NCI-H1092 (cell line): Measurements from ENCODE around the gene VN1R5.
"Not testable (repeated sequence)": the region's sequence is repeated elsewhere in the genome, so short reads cannot be mapped to it uniquely, and the experiment has no call there.

ENCODE experiments used
- DNase-seq: peaks from one replicate; lab custom pipeline; 2025; lab: John Stamatoyannopoulos, UW

VN1R5 gene

DNA sequence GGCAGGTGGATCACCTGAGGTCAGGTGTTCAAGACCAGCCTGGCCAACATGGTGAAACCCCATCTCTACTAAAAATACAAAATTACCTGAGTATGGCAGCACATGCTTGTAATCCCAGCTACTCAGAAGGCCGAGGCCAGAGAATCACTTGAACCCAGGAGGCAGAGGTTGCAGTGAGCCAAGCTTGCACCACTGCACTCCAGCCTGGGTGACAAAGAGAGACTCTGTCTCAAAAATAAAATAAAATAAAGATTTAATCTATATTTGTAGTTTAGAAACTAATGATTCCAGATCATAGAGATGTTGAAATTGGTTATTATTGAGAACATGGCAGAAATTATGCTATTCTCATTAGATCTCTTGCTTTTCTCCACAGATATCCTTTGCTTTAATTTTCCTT lies at the start of gene VN1R5:
TSS of gene VN1R5 (plus strand) at position 301 of the 400 bp plus-strand sequence.
- not testable (repeated sequence) for DNase-seq

GRCh38 chr1:247209396-247209795 lies 46.5 kb upstream of the VN1R5 start:
- DNase-seq = no peak

DNA sequence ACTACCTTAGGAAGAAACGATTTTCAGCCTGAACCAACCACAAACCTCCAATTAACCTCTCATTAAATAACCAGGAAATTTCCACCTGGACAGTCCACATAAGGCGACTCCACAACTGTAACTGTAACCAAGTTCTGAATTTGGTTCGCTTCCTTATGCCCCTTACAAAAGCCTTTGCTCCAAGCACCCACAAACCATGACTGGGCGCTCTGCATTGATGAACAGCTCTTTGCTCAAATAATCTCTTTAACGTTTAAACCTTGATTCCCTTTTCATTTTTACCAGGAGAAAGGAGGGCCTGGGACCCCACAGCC lies 45.9 kb upstream of the VN1R5 start:
- DNase-seq = no peak

DNA sequence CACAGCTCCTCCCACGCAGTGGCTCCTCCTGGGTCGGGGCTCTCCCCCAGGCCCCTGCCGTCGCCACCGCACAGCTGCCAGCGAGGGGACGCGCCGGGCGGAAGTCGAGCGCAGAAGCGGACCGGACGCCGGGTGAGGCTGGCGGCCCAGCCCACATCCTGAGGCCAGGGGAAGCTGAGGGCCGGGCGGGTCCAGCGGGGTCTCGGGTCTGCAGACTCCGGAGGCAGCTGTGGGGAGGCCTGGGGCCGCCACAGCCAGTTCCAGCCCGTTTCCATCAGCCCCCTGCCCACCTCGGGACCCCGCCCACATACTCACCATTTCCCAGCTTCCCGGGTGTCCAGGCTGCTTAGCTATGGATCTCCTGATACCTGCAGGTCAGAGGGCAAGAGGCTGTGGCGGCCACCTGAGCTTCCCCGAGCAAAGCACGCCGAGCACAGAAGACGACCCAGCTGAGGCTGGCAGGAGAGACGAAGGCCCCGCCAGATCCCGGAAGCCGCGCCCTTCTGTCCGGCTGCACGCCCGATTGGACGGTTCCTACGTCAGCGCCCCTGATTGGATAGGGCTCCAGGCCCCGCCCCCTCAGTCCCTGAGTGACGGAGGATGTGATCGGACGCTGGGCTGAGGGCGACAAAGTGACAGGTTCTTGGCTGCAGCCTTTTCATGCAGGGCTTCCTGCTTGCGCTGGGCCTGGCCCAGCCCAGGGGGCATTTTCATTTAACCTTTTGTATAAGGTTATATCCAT lies 45.3 kb upstream of the VN1R5 start:
- peak; percentile 97 for DNase-seq

- no peak for DNase-seq
Observed at GRCh38 chr1:247211339-247211738, 44.5 kb upstream of the VN1R5 start.

GRCh38 chr1:247212012-247212411 lies 43.9 kb upstream of the VN1R5 start:
- DNase-seq = no peak

DNA sequence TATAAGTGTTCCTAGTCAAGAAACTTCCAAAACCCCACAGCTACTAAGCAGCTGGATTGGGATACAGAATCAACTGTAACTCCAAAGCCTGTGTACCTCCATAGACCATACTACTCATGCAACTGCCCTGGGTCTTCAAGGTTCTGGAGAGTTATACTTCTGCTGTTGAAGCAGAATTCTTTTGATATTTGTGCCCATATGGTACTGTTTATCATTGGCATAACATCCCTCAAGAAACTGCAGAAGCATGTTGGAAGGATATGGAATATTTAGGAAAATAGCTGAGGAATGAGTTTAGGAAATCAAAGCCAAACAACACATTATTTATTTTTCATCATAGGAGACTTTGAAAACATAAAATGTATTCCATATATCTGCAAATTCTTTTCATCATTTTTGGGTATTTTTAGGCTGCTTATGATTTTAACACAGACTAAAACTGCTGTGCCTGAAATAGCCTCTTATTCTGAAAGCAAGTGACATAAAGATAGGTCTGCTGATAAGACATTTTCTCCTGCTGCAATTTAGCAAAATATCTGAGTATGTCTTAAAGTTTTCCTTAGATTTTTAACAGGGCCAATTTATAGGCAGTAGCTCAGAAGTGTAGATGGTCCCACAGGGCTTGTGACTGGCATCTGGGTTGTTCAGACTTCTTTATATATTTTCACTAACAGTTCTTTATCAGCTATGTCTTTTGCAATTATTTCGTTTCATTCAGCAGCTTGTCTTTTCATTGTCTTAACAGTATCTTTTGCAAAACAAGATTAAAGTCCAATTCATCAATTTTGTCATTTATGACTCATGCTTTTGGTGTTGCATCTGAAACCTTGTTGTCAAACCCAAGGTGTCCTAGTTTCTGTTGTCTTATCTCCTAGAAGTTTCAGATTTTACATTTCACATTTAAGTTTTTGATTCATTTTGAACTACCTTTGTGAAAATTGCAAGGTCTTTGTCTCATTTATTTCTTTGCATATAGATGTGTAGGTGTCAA lies 43.0 kb upstream of the VN1R5 start:
- DNase-seq = no peak

DNA sequence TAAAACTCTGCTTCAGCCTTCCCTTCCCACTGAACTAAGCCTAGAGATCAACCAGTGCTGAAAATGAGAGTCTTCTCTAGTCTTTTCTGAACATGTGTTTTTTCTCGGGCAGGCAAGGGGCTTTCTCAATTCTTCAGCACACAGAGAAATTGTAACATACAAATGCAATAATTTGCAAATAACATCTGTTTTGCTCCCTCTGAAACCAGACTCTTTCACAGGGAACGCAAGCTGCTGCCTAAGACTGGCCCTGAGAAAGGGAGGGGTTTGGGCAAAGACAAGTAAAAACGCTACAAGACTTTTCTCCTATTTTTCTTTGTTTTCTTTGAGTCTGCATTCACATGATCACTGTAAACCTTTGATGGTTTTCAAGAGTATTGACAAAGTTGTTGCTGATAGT lies 39.6 kb upstream of the VN1R5 start:
- no peak for DNase-seq

DNA sequence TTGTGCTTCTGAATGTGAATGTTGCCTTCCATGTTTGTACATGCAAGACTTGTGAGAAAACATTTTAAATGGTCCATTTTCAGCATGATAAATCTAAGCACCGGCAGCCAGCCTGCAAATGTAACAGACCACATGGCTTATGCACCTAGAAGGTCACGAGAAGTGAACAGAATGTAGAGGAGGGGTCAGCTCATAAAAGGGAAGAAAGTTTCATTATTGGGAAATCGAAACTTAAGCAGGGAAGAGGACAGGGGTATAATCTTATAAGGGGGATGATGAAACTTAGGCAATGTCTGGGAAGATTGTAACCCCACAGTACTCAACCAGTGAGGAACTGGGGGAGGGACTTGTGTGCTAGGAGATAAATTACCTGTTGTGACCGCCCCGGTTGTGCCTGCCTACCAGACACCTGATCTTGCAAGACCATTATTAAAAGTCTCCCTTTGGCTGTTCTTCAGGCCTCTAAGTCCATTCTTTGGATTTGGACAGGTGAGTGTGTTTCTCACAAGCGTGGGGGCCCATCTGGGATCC lies 37.7 kb upstream of the VN1R5 start:
- no peak for DNase-seq

DNA sequence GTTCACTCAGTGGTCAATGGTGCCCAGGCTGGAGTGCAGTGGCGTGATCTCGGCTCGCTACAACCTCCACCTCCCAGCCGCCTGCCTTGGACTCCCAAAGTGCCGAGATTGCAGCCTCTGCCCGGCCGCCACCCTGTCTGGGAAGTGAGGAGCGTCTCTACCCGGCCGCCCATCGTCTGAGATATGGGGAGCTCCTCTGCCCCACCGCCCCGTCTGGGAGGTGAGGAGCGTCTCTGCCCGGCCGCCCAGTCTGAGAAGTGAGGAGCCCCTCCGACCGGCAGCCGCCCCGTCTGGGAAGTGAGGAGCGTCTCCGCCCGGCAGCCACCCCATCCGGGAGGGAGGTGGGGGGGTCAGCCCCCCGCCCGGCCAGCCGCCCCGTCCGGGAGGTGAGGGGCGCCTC lies 35.6 kb upstream of the VN1R5 start:
- DNase-seq = not testable (repeated sequence)

DNA sequence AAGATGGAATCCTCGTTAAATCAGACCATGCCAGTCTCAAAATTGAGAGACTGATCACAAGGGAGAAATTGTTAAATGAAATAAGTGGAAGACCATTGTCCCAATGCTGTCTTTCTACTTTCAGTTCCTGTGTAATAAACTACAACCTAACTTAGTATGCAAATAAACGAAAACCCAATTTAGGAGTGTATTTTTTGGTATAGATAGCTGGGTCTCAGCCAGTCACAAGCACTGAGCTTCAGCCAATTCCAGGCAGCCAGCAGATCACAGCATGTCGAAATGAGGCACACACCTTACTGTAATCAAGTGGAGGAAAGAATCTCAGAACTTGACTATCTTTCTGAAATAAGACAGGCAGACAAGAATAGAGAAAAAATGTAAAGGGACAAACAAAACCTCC lies 33.0 kb upstream of the VN1R5 start:
- no peak for DNase-seq

- no peak for DNase-seq
Observed at GRCh38 chr1:247224822-247225221, 31.1 kb upstream of the VN1R5 start.

DNA sequence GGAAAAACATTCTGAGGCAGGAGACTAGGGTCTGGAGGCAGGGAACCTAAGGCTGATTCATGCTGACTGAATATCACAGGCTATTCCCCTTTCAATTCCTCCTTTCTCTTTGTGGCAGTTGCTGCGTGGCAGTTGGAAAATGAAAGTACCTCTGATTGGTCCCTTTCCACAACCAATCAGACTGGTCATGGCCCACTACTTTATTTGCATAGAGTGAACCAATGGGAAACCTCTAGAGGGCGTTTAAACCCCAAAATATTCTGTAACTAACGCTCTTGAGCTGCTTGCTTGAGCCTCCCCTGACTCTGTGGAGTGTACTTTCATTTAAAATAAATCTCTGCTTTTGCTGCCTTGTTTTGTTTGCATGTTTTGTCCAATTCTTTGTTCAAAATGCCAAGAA lies 27.7 kb upstream of the VN1R5 start:
- no peak for DNase-seq

DNA sequence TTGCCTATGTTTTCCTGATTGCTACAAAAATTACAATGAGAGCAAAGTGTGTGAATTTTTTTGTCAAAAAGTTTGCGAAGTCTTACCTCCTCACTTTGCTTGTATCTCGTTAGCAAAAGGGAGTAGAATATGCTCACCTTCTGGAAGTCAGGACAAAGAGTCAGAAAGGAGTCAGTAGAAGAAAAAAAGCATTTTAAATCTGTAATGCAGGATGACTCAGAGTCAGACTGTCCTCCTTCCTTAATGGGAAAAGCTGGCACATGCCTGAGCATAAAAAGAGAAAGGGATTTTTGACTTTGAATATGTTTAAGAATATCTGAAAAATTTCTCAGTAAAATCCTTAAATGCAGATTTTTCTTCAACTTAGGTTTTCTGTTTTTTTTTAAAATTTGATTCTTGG lies 14.2 kb upstream of the VN1R5 start:
- no peak for DNase-seq

DNA sequence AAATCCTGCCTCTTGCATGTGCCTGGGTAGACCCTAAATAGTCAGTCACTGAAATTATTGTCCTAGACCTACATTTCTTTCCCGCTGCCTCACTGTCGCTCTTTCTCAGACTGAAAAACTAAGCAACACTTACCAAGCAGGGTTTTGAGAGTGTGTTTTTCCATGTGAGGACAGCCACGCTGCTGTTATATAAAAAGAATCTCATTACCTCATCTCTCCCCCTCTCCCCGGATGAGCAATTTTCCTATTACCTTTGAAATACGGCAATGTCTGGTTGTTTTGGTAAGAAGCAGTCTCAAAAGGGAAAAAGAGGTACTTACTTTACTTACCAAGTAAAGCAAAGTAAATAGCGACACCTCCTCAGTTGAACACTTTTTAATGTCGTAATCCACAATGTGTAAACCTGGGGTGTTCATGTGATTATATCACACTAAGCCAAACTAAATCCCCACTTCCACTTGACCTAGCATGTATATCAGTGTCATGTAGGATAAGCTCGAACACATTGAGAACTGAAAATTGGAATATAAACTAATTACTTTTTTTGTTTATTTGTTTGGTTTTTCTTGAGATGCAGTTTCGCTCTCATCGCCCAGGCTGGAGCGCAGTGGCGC lies 12.2 kb upstream of the VN1R5 start:
- no peak for DNase-seq

DNA sequence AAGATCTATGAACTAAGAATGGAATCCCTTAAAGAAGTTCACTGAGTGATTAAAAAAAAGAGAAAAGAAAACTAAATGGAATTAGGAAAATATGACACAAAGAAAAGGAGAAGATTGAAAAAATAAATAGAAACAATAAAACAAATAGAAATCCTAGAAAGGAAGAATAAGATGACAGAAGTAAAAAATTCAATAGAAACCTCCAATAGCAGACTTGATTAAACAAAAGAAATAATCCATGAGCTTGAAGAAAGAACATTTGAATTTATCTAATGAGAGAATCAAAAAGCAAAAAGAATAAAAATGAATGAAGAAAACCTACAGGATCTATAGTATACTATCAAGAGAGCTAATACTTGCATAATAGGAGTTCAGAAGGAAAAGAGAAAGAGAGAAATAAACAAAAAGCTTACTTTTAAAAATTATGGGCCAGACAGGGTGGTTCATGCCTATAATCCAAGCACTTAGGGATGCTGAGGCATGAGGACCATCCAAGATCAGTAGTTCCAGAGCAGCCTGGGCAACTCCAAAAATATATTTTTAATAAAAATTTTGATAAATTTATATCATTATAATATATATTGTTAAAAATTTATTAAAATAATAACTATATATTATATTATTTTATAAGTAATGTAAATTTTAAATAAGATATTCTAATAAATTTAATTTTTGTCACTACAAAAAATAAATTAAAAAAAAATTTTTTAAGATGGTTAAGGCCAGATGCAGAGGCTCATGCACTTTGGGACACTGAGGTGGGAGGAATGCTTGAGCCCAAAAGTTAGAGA lies 9.4 kb upstream of the VN1R5 start:
- DNase-seq = no peak

- no peak for DNase-seq
Observed at GRCh38 chr1:247247568-247247967, 8.3 kb upstream of the VN1R5 start.

DNA sequence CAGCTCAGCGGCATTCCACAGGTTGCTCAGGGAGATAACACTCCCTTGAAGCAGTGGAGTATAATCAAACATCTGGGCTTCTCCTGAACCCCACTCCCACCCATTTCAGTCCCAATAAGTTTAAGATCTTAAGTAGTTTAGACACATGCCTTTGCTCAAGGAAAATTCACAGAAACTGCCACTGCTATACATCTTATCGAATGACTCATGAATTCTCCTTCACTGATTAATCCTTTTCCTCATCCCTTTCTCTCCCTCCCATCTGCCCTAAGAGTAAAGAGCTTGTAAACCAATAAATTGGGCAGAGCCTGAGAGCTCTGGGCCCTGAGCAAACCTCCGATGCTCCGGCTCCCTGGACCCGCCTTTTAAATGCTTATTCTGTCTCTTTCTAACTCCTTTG lies 10.2 kb downstream of the VN1R5 start:
- no peak for DNase-seq

- no peak for DNase-seq
Observed at GRCh38 chr1:247268390-247269045, 12.6 kb downstream of the VN1R5 start.

GRCh38 chr1:247269133-247269532 lies 13.3 kb downstream of the VN1R5 start:
- DNase-seq = no peak

DNA sequence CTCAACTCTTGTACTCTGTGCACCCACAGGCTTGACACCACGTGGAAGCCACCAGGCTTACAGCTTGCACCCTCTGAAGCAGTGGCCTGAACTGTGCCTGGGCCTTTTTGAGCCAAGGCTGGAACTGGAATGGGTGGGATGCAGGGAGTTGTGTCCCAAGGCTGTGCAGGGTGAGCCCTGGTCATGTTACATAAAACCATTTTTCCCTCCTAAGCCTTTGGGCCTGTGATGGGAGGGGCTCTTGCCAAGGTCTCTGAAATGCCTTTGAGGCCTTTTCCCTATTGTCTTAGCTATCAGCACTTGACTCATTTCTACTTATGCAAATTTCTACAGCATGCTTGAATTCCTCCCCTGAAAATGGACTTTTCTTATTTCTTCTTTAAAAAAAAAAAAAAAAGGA lies 14.1 kb downstream of the VN1R5 start:
- no peak for DNase-seq
